NCI-H2107 (cell line): Measurements from ENCODE around the gene RBBP7.

Source experiments
- DNase-seq: peaks from one replicate; lab custom pipeline; 2025; lab: John Stamatoyannopoulos, UW

RBBP7 gene

GRCh38 chrX:16826207-16826606 is 44.0 kb downstream of the RBBP7 start:
- DNase-seq, result no peak

GRCh38 chrX:16825264-16826035 is 44.7 kb downstream of the RBBP7 start:
- DNase-seq, result no peak

DNA sequence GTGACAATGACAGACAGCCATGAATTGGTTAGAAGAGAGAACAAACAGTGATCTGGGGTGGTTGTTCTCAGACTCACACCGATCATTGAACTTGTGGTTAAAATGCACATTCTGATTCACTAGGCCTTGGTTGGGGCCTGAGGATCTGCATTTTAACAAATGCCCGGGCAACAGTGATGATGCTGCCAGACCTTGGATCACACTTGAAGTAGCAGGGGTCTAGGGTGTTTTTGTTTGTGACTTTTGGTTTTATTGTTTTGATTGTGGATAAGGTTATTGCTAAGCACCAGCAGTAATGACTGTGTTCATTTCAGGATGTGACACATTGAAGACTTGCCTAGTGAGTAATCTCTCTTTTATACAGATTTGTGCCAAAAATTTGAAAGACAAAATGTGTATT is 47.4 kb downstream of the RBBP7 start:
- DNase-seq, result no peak

DNA sequence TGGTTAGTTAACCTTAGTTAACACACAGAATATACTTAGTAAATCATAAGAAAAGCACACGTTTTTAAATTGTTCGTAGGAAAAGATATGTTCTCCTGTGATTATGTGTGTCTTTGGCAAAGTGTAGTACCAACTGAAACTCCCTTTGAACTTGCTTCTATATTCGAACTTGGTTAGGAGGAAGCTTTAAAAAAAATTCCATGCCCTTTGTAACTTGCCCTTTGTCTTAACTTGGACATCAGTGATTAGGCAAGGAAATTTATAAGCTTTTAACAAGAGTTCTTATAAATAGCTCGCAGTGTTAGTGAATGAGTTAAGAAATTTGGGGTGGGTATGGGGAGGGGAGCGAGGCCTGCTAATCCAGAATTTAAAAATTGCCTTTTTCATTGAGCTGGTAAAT is 50.5 kb downstream of the RBBP7 start:
- no peak for DNase-seq

- no peak for DNase-seq
Observed at GRCh38 chrX:16814597-16814996, 55.6 kb downstream of the RBBP7 start.

- no peak for DNase-seq
Observed at GRCh38 chrX:16807976-16808542, 62.1 kb downstream of the RBBP7 start.

- DNase-seq, result no peak
Observed at GRCh38 chrX:16807548-16807947, 62.6 kb downstream of the RBBP7 start.

- no peak for DNase-seq
Observed at GRCh38 chrX:16804923-16805464, 65.2 kb downstream of the RBBP7 start.

DNA sequence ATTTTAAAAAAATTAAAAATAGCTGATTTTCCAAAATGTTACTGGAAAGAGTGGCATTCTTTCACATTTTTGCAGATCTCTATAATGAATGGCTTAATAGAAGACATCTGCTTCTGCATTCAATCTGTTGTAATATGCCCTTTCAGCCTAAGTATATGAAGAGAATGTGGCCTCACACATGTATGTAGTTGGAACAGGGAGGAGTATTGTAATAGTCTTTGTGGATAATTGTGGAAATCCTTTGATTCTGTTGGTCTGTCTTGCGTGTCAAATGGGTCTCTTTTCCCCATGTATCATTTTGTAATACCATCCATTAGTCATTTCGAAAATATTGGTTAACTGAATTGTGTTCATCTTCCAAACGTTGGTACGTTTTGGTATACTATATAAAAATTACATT is 72.3 kb downstream of the RBBP7 start:
- DNase-seq, result no peak

GRCh38 chrX:16797358-16797757 is 72.8 kb downstream of the RBBP7 start:
- no peak for DNase-seq

DNA sequence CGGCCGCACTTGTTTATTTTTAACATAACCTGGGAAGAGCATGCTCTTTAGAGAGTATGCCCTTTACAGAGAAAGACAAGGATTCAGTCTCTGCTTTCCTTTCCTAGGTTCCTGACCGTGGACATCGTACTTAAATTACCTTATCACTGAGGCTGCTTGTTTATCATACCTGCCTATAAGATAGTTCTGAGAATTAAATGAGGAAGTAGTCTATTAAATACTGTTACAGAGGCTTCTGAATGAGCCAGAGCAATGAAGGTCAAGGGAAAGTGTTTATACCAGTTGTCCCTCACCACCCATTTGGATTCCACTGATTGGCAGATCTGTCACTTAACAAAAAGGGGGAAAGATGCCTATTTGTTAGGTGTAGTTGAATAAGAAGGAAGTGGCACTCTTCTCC is 73.9 kb downstream of the RBBP7 start:
- DNase-seq, result no peak
